ENCODE measurements around the gene PANX1. TPM values are rescaled to one million over a fixed set of nuclear protein-coding genes. Genes with fewer than 3 reads are reported as not detected.

Gene PANX1
- total RNA-seq, 1 donor from 2014 or later = 42.1 TPM

GRCh38 chr11:94150704-94151685, 22.4 kb downstream of the PANX1 start:
- Histone ChIP-seq H3K9ac (ENCODE audit: low read length) (no peak overlapping the region), H3K79me2 (ENCODE audit: insufficient read depth, low read length) (peaks cover 89% of the 10 kb centered on the region), H4K20me1 (ENCODE audit: insufficient read depth, low read length) (peaks cover 90% of the 10 kb centered on the region), H3K27ac (ENCODE audit: low read depth, low read length) (peak overlapping the region; percentile 66), H3K4me1 (ENCODE audit: insufficient read depth, low read length) (peaks cover 53% of the 10 kb centered on the region), H2AFZ (ENCODE audit: low read depth, low read length) (no peak overlapping the region), H3K27me3 (ENCODE audit: insufficient read depth, low read length) (no peaks in the 10 kb centered on the region), H3K4me3 (ENCODE audit: insufficient read depth, low read depth, low read length) (no peak overlapping the region), H3K36me3 (ENCODE audit: insufficient read depth, low read length) (no peaks in the 10 kb centered on the region), H3K9me3 (ENCODE audit: insufficient read depth, low read depth, low read length) (no peaks in the 10 kb centered on the region), H3K4me2 (ENCODE audit: low read length) (peak overlapping the region; percentile 57)
- H3K4me3 Mint-ChIP-seq (ENCODE audit: unreplicated experiment) = no peak overlapping the region
- no peaks in the 10 kb centered on the region for H3K27me3 Mint-ChIP-seq (ENCODE audit: low read depth, unreplicated experiment)
- no peaks in the 10 kb centered on the region for H3K9me3 Mint-ChIP-seq (ENCODE audit: unreplicated experiment)
- DNase-seq (ENCODE audit: low read depth) (no peak), FAIRE-seq (no peak)
- TF ChIP-seq EZH2 (IDR thresholded peaks at IDR 0.05; ENCODE audit: insufficient read depth, low read length) (no peak), CTCF (IDR thresholded peaks at IDR 0.05; ENCODE audit: insufficient read depth, low read depth, low read length) (no peak)
- no peak overlapping the region for H3K27ac Mint-ChIP-seq (ENCODE audit: unreplicated experiment)
- peaks cover 56% of the 10 kb centered on the region for H3K4me1 Mint-ChIP-seq (ENCODE audit: low read depth, unreplicated experiment)
- peaks cover 3% of the 10 kb centered on the region for H3K36me3 Mint-ChIP-seq (ENCODE audit: low read depth, unreplicated experiment)

DNA sequence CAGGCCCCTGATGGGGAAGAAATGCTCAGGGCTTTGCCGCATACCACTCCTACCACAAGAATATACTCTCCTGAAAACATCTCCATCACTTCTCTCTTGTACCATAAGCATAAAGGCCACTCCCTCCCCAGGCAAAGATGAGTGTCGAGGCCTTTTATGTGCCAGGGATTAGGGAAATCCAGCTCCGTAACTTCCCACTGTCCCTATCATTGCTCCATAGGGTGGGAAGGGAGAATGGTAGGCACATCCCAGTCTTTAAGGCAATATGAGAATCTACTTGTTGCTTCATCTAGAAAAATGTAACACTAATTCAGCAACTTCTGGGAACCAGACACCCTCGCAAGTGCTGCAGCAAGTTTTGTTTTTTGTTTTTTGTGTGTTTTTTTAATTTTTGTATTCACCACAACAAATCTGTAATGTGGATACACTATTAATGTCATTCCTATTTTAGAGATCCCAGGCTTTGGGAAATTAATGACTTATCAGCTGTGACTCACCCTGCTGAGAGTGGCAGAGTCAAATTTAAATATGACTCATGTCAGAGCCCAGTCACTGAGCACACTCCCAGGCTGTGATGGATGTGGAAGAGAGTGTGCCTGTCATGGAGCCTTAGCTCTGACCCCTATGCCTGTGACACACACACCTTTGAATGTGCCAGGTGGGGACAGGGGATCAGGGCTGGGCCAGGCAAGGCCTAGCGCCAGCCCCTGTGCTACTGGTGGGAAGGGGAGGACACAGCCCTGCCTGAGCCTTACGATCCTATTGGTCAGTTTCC, 23.4 kb downstream of the PANX1 start:
- TF ChIP-seq EZH2 (IDR thresholded peaks at IDR 0.05; ENCODE audit: insufficient read depth, low read length) (no peak), CTCF (IDR thresholded peaks at IDR 0.05; ENCODE audit: insufficient read depth, low read depth, low read length) (no peak)
- H3K79me2 ChIP-seq (ENCODE audit: insufficient read depth, low read length) = peaks cover 82% of the 10 kb centered on the region
- Mint-ChIP-seq H3K4me1 (ENCODE audit: low read depth, unreplicated experiment) (peaks cover 52% of the 10 kb centered on the region), H3K4me3 (ENCODE audit: unreplicated experiment) (peak overlapping the region; percentile 3), H3K27me3 (ENCODE audit: low read depth, unreplicated experiment) (no peaks in the 10 kb centered on the region), H3K9me3 (ENCODE audit: unreplicated experiment) (no peaks in the 10 kb centered on the region), H3K27ac (ENCODE audit: unreplicated experiment) (peak overlapping the region; percentile 91), H3K36me3 (ENCODE audit: low read depth, unreplicated experiment) (no peaks in the 10 kb centered on the region)
- H4K20me1 ChIP-seq (ENCODE audit: insufficient read depth, low read length) = peaks cover 86% of the 10 kb centered on the region
- FAIRE-seq = peak; percentile 82
- no peaks in the 10 kb centered on the region for H3K9me3 ChIP-seq (ENCODE audit: insufficient read depth, low read depth, low read length)
- H3K9ac ChIP-seq (ENCODE audit: low read length) = peak overlapping the region; percentile 30
- H3K4me2 ChIP-seq (ENCODE audit: low read length) = peak overlapping the region; percentile 57
- no peaks in the 10 kb centered on the region for H3K27me3 ChIP-seq (ENCODE audit: insufficient read depth, low read length)
- peaks cover 53% of the 10 kb centered on the region for H3K4me1 ChIP-seq (ENCODE audit: insufficient read depth, low read length)
- H3K27ac ChIP-seq (ENCODE audit: low read depth, low read length) = peak overlapping the region; percentile 67
- H2AFZ ChIP-seq (ENCODE audit: low read depth, low read length) = no peak overlapping the region
- H3K36me3 ChIP-seq (ENCODE audit: insufficient read depth, low read length) = no peaks in the 10 kb centered on the region
- peak overlapping the region; percentile 2 for H3K4me3 ChIP-seq (ENCODE audit: insufficient read depth, low read depth, low read length)
- peak; percentile 86 for DNase-seq (ENCODE audit: low read depth)

Measured in astrocyte (in vitro differentiated cells and primary cell).